ENCODE measurements around the gene ITGA1.

DNA sequence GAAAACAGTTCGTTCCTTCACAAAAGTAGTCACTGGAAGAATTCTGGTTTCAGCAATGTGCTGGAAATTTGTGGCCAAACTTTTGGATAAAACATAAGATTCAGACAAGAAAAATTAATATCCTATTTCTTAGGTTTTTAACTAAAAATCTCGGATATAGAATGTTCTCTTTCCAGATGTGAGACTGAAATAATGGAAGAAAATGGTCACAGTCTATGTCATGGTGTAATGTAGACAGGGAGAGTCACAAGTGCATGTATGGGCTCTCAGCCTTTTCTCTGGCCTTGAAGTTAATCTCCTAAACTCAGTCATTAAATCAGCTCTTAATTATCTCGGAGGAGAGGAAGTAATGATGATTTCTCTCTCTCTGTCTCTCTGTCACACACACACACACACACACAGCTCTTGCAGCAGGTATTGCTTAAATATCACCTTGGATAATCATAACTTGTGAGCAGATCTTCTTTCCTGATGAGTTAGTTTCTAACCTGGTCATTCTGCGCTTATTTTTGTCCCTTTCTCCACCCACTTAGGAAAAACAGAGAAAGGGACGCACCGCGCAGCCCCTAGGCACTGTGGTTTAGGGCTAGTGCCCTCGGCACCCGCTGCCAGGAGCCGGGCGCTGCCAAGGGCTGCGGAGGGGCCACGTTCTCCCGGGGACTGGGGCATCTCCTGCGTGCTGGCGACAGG is 200.8 kb downstream of the ITGA1 start:
- TF ChIP-seq CTCF (conservative IDR thresholded peaks at IDR 0.05; ENCODE audit: low read length) (no peak), EZH2phosphoT487 (IDR thresholded peaks at IDR 0.05; ENCODE audit: borderline replicate concordance) (no peak)

Data from Loucy (cell line).